Activated T-helper 1 cell treated with anti-CD3 and anti-CD28 coated beads, Interleukin-12 subunit alpha, Interleukin-12 subunit beta, Interleukin-2, Interleukin-4 antibody, amounts not matched to agents 30 ng/mL and 10 ng/mL and 1 ng/mL, durations not matched to agents 14 hours and 24 hours and 36 hours (primary cell): ENCODE results near the gene EPHX1. TPM values are rescaled to one million over a fixed set of nuclear protein-coding genes. Genes with fewer than 3 reads are reported as not detected.

Experiments
- DNase-seq: peaks from one replicate; pipeline ENCODE4 v3.0.0; 2021; ENCODE audit warnings: low spot score
- H3K27ac Mint-ChIP-seq: one replicate; pipeline ENCODE4 v1.8.0; 2021; ENCODE audit warnings: mild to moderate bottlenecking, mixed read lengths
- H3K27me3 Mint-ChIP-seq: one replicate; pipeline ENCODE4 v1.8.0; 2022; ENCODE audit warnings: mild to moderate bottlenecking, moderate library complexity, mixed read lengths; ENCODE audit not compliant: insufficient read depth
- H3K36me3 Mint-ChIP-seq: one replicate; pipeline ENCODE4 v1.8.0; 2021; ENCODE audit warnings: low read depth, mixed read lengths
- H3K4me1 Mint-ChIP-seq: one replicate; pipeline ENCODE4 v1.8.0; 2021; ENCODE audit warnings: low read depth, mixed read lengths
- H3K4me3 Mint-ChIP-seq: one replicate; pipeline ENCODE4 v1.8.0; 2021; ENCODE audit warnings: mild to moderate bottlenecking, moderate library complexity, mixed read lengths
- H3K9me3 Mint-ChIP-seq: one replicate; pipeline ENCODE4 v1.8.0; 2021; ENCODE audit warnings: mixed read lengths
- intact Hi-C: fragments of 100-400 bp; cut with micrococcal nuclease; formaldehyde crosslinking; loops from one replicate; pipeline ENCODE4 v1.15.1; 2024
- total RNA-seq: library from RNA; stranded (reverse); gene quantifications from 2 replicates; pipeline ENCODE4 v1.2.3, GENCODE V29; 2022

Gene EPHX1
- total RNA-seq, 1 donor from 2014 or later, result 1.6 TPM

DNA sequence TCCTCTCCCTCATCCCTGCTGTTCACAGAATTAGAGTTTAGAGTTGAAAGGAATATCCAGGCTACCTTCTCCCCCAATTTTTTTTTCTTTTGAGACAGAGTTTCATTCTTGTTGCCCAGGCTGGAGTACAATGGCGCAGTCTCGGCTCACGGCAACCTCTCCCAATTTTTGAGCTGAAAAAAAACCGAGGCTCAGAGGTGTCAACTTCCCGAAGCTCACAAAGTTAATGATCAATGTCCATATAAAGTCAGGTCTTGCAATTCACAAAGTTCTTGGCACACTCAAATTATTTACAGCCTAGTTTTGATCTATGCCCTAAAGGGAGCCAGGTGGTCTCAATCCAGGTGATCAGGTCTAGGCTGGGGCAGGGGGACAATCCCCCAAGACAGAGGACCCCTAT lies 79.8 kb downstream of the EPHX1 start:
- intact Hi-C loops, result no loop called here
- no peak overlapping the region for H3K27ac Mint-ChIP-seq
- H3K4me3 Mint-ChIP-seq, result no peak overlapping the region
- DNase-seq, result no peak
- no peaks in the 10 kb centered on the region for H3K36me3 Mint-ChIP-seq
- H3K27me3 Mint-ChIP-seq, result peaks cover 34% of the 10 kb centered on the region
- no peaks in the 10 kb centered on the region for H3K9me3 Mint-ChIP-seq
- H3K4me1 Mint-ChIP-seq, result peaks cover 15% of the 10 kb centered on the region

DNA sequence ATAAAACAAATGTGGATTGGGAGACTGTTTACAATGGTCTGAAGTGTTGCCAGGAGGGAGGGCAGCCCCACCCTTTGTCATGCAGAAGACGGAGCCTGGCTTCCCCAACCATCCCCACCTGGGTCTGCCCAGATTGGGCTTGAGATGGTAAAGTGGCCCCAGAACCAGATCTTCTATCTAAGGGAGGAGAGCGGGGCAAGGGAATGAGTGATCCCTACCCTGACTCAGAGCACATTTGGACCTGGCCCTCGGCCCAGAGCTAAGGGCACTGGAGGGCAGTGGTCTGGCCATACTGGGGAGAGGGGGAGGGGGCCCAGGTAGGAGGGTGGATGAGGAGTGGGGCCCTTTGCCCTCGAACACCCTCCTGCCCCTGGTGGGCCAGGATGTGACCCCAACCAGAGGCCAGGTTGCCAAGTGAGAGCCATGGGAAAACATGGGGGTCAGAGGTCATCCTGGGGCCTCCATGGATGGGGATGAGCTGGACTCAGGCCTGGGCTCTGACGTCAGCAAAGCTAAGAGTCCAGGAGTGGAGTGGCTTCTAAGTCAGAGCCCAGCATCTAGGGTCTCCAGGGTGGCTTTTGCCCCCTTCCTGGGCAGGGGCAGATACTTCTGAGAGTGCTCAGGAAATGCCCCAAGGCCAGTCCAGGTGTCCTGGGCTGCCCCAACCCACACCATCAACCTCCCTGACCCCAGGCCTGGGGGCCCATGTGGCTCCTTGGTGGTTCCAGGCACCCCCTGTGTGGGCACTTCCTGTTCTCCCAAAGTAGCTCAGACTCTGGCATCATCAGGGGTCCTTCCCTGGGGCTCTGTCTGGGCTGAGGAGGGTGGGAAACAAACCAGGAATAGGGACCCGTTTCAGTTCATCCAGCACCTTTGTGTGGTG lies 80.7 kb downstream of the EPHX1 start:
- H3K27ac Mint-ChIP-seq, result no peak overlapping the region
- DNase-seq, result no peak
- H3K36me3 Mint-ChIP-seq, result no peaks in the 10 kb centered on the region
- H3K4me1 Mint-ChIP-seq, result peaks cover 15% of the 10 kb centered on the region
- H3K9me3 Mint-ChIP-seq, result no peaks in the 10 kb centered on the region
- intact Hi-C loops, result no loop called here
- H3K4me3 Mint-ChIP-seq, result no peak overlapping the region
- peaks cover 33% of the 10 kb centered on the region for H3K27me3 Mint-ChIP-seq

DNA sequence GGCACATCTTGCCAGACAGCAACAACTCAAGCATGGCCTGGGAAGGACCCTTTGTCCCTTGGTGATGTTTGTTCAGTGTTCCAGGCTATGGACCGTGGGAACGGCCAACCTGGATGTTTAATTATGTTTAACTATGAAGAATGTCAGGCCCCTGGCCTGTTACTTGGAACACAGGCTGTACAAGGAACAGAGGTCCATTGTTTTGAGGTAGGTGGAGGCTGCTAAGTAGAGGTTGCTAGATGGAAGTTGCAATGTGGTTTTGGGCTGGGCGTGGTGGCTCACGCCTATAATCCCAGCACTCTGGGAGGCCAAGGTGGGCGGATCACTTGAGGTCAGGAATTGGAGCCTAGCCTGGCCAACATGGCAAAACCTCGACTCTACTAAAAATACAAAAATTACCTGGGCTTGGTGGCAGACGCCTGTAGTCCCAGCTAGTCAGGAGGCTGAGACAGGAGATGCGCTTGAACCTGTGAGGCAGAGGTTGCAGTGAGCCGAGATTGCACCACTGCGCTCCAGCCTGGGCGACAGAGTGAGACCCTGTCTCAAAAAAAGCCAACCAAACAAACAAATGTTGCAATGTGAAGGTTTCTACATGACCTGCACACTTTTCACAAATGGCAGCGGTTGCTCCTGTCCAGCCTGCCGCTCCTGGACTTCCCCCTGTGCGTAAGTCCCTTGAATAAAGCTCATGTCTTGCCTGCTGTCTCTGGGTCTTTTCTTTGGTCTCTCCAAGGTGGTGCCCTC lies 81.5 kb downstream of the EPHX1 start:
- Mint-ChIP-seq H3K27me3 (peaks cover 30% of the 10 kb centered on the region), H3K9me3 (no peaks in the 10 kb centered on the region), H3K4me1 (peaks cover 22% of the 10 kb centered on the region), H3K36me3 (no peaks in the 10 kb centered on the region), H3K27ac (peak overlapping the region; percentile 72), H3K4me3 (no peak overlapping the region)
- intact Hi-C loops, result no loop called here
- DNase-seq, result no peak

DNA sequence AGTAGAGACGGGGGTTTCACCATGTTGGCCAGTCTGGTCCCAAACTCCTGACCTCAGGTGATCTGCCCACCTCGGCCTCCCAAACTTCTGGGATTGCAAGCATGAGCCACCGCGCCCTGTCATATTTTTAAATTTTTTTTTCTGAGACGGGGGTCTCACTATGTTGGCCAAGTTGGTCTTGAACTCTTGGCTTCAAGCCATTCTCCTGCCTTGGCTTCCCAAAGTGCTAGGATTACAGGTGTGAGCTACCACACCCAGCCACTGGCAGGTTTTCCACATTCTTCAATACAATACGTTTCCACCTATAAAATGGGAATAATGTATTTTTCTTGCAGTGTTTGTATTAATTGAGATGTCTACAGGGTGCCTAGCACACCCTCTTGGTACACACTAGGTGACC lies 82.4 kb downstream of the EPHX1 start:
- H3K27me3 Mint-ChIP-seq, result peaks cover 32% of the 10 kb centered on the region
- H3K27ac Mint-ChIP-seq, result no peak overlapping the region
- H3K9me3 Mint-ChIP-seq, result no peaks in the 10 kb centered on the region
- no peak for DNase-seq
- intact Hi-C loops, result no loop called here
- H3K36me3 Mint-ChIP-seq, result no peaks in the 10 kb centered on the region
- H3K4me1 Mint-ChIP-seq, result peaks cover 31% of the 10 kb centered on the region
- H3K4me3 Mint-ChIP-seq, result no peak overlapping the region

Other genes starting within 250 kb of the EPHX1 start
- 0.05 and 0.23 TPM in 2 replicates for gene ENAH, start 157.0 kb upstream of the EPHX1 start, total RNA-seq
- gene SRP9, start 32.3 kb upstream of the EPHX1 start, total RNA-seq, result 230 and 233 TPM in 2 replicates
- 20.4 and 23.4 TPM in 2 replicates for gene TMEM63A, start 72.3 kb downstream of the EPHX1 start, total RNA-seq
- 0.12 TPM in 1 of 2 replicates, not detected in the other for gene LEFTY1, start 79.0 kb downstream of the EPHX1 start, total RNA-seq
- 137 and 145 TPM in 2 replicates for gene PYCR2, start 114.1 kb downstream of the EPHX1 start, total RNA-seq
- not detected in 2 replicates for gene LEFTY2, start 131.1 kb downstream of the EPHX1 start, total RNA-seq
- gene SDE2, start 189.2 kb downstream of the EPHX1 start, total RNA-seq, result 28.2 and 28.4 TPM in 2 replicates